Thoracic aorta (tissue), 2 donors: ENCODE results near the gene FOXS1. TPM values are rescaled to one million over a fixed set of nuclear protein-coding genes. Genes with fewer than 3 reads are reported as not detected.
A peak's percentile ranks its signal among the peaks of the same experiment; 100 is the strongest.
"Not testable (repeated sequence)": the region's sequence is repeated elsewhere in the genome, so short reads cannot be mapped to it uniquely, and the experiment has no call there.

Source experiments
- ATAC-seq: fragments of 150-250 bp; one replicate; pipeline ENCODE4 v1.8.0; 2017; ENCODE audit warnings: low read depth; ENCODE audit not compliant: insufficient number of reproducible peaks, low FRiP score
- DNase-seq: peaks from one replicate; pipeline ENCODE4 v3.0.0-alpha.2; 2020; ENCODE audit warnings: low spot score
- H3K27ac ChIP-seq, 2 donors: fragments of 200-600 bp; sonication (generic); 1 replicate in 1 of 2; 2 replicates in 1 of 2; pipeline ENCODE4 v1.5.1; 2016; ENCODE audit warnings: mild to moderate bottlenecking in 2 of 2, moderate library complexity in 2 of 2
- H3K27me3 ChIP-seq: fragments of 200-600 bp; sonication (generic); replicated peaks from 2 replicates; pipeline ENCODE4 v1.6.0; 2016; ENCODE audit warnings: mild to moderate bottlenecking; ENCODE audit not compliant: insufficient read depth
- H3K36me3 ChIP-seq: fragments of 200-600 bp; sonication (generic); one replicate; pipeline ENCODE4 v1.5.1; 2016
- H3K4me1 ChIP-seq, 2 donors: fragments of 200-600 bp; sonication (generic); 1 replicate in 1 of 2; 2 replicates in 1 of 2; pipeline versions ENCODE4 v1.5.1 to v1.6.0; 2016; ENCODE audit warnings: low read depth in 2 of 2, mild to moderate bottlenecking in 1 of 2; ENCODE audit not compliant: control insufficient read depth in 1 of 2
- H3K4me3 ChIP-seq: fragments of 200-600 bp; sonication (generic); 2 replicates; pipeline ENCODE4 v1.5.1; 2016; ENCODE audit warnings: mild to moderate bottlenecking
- H3K9me3 ChIP-seq: fragments of 200-600 bp; sonication (generic); 2 replicates; pipeline ENCODE4 v1.5.1; 2016
- total RNA-seq, 2 donors: library from RNA; depleted of rRNA; stranded (reverse); fragments of >200 nt; gene quantifications; one replicate each; pipeline versions ENCODE4 v1.1.0 to v1.2.3, GENCODE V29; 2016
- TF ChIP-seq, protein P1 (sequence below): fragments of 200-600 bp; sonication (generic); IDR thresholded peaks from one replicate; pipeline ENCODE4 v1.5.1; 2019; ENCODE audit warnings: antibody characterized with exemption

The FOXS1 gene
- total RNA-seq, 2 donors from 2014 or later = 13.9 to 44.5 TPM

DNA sequence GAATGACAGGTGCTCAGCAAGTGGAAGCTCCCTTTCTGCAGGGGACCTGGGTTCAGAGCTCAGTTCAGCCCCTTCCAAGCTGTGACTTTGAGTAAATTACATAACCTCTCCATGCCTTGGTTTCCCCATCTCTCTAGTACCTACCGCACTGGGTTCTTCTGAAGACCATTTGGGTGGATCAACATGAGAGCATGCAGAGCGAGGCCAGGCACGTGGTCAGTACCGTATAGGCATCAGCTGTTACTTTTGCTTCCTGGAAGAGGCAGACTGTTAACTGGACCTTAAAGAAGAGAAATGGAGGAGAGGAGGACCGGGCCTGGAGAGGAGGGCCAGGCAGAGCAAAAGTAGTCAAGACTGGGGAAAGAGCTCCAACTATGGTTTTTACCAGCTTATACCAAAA, 27.9 kb downstream of the FOXS1 start:
- Histone ChIP-seq H3K4me1 (peaks cover 19 to 59% of the 10 kb centered on the region in 2 donors), H3K27ac (peak overlapping the region in 1 of 2 donors; percentile 25), H3K36me3 (no peaks in the 10 kb centered on the region), H3K27me3 (no peaks in the 10 kb centered on the region), H3K9me3 (no peaks in the 10 kb centered on the region), H3K4me3 (no peak overlapping the region)
- ATAC-seq = no peak
- TF ChIP-seq, protein P1, sequence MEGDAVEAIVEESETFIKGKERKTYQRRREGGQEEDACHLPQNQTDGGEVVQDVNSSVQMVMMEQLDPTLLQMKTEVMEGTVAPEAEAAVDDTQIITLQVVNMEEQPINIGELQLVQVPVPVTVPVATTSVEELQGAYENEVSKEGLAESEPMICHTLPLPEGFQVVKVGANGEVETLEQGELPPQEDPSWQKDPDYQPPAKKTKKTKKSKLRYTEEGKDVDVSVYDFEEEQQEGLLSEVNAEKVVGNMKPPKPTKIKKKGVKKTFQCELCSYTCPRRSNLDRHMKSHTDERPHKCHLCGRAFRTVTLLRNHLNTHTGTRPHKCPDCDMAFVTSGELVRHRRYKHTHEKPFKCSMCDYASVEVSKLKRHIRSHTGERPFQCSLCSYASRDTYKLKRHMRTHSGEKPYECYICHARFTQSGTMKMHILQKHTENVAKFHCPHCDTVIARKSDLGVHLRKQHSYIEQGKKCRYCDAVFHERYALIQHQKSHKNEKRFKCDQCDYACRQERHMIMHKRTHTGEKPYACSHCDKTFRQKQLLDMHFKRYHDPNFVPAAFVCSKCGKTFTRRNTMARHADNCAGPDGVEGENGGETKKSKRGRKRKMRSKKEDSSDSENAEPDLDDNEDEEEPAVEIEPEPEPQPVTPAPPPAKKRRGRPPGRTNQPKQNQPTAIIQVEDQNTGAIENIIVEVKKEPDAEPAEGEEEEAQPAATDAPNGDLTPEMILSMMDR = no peak
- no peak for DNase-seq

DNA sequence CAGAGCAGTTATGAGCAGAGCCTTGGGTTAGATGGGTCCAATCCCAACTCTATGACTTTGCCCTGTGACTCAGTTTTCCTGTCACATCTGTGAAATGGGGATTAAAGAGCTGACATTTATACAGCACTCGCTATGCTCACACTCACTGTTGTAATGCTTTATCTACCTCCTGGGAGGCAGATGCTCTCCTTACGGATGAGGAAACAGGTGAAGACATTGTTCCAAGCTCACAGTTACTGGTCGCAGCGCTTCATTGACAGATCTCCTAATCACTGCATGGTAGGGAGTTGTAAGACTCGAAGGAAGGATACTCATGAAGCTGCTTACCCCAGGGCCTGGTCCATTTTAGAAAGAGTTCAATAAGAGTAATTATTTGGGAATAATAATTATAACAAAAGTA, 29.2 kb downstream of the FOXS1 start:
- ATAC-seq (no peak), DNase-seq (no peak)
- H3K4me1 ChIP-seq = peaks cover 31 to 62% of the 10 kb centered on the region in 2 donors
- H3K27me3 ChIP-seq = no peaks in the 10 kb centered on the region
- H3K27ac ChIP-seq = peak overlapping the region; percentile 88 to 92
- no peaks in the 10 kb centered on the region for H3K36me3 ChIP-seq
- TF ChIP-seq, protein P1 = no peak
- no peak overlapping the region for H3K4me3 ChIP-seq
- no peaks in the 10 kb centered on the region for H3K9me3 ChIP-seq

DNA sequence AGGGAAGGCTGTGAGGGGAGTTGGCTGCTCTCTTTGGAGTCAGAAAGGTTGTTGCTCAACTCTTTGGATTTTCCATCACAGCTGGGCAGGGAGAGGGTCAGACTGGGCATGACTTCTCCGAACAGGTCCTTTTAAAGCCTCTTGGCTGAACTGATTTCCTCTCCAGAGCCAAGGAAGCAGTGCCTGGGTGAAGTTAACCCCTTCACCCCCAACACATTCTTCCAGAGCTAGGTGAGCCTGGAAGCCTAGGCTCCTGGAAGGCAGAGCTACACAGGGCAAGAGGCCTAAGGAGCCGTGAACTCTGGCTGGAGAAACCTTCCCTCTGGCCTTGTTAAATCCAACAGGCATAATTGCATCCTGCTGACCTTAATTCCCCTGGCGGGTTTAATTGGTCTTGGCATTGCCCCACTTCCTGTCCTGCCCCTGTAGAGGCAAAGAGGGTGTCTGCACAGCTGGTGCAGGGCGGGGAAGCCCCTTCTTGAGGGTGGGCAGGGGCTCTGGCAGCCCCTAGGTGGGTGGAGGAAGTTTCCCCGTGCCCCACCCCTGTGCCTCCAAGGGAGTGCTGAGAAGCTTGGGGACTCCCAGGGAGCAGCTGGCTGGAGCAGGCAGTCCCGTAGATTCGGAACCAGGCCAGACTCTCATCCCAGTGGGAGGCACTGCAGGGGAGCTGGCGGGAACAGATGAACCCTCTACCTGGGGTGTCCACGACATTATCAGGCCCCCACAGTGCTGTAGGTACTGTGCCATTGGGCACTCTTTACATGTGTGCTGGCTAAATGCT, 29.8 kb downstream of the FOXS1 start:
- H3K36me3 ChIP-seq = no peaks in the 10 kb centered on the region
- H3K27me3 ChIP-seq = no peaks in the 10 kb centered on the region
- H3K4me1 ChIP-seq = peaks cover 37 to 68% of the 10 kb centered on the region in 2 donors
- H3K4me3 ChIP-seq = peak overlapping the region; percentile 22
- no peaks in the 10 kb centered on the region for H3K9me3 ChIP-seq
- TF ChIP-seq, protein P1 = no peak
- DNase-seq = no peak
- peak overlapping the region; percentile 88 to 92 for H3K27ac ChIP-seq
- peak; percentile 63 for ATAC-seq

DNA sequence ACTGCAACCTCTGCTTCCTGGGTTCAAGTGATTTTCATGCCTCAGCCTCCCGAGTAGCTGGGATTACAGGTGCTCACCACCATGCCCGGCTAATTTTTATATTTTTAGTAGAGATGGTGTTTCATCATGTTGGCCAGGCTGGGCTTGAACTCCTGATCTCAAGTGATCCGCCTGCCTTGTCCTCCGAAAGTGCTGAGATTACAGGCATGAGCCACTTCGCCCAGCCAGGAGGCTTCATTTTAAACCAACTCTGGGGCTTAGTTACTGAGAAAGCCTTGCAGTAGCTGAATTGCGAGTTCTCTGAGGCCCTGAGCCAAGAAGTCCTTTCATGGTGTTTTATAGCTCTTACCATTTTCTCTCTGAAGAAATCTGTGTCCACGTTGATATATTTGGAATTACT, 31.3 kb downstream of the FOXS1 start:
- not testable (repeated sequence) for H3K9me3 ChIP-seq, H3K4me3 ChIP-seq, DNase-seq, ATAC-seq, H3K36me3 ChIP-seq, H3K27me3 ChIP-seq
- Histone ChIP-seq H3K4me1 (peaks cover 45 to 78% of the 10 kb centered on the region in 2 donors), H3K27ac (peak overlapping the region; percentile 88 to 92)

DNA sequence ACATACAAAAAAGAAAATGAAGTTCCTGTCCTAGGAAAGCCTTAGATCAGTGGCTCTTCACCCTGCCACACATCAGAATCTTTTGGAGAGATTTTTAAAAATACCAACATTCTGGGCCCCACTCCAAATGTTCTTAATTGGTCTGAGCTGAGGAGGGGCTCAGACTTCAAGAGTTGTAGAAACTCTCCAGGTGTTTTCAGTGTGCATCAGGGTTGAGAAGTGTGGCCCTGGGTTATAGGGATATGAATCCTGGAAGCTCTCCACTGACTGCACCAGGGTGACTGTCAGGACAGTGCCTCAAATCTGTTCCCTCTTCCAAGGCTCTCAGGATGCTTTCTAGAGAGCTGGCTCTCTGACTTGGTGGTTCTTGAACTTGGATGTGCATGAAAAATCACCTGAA, 31.8 kb downstream of the FOXS1 start:
- H3K9me3 ChIP-seq = no peaks in the 10 kb centered on the region
- H3K36me3 ChIP-seq = no peaks in the 10 kb centered on the region
- ATAC-seq = no peak
- TF ChIP-seq, protein P1 = no peak
- no peak overlapping the region for H3K4me3 ChIP-seq
- no peak for DNase-seq
- peaks cover 45 to 78% of the 10 kb centered on the region in 2 donors for H3K4me1 ChIP-seq
- peak overlapping the region; percentile 88 to 92 for H3K27ac ChIP-seq
- H3K27me3 ChIP-seq = no peaks in the 10 kb centered on the region
